Stimulated activated CD8-positive, alpha-beta memory T cell treated with anti-CD3 and anti-CD28 coated beads, Interleukin-4, amount 100 ng/mL, for 48 hours (primary cell): ENCODE results near the gene SLC39A9.

Experiments
- DNase-seq: peaks from one replicate; pipeline ENCODE4 v3.0.0-alpha.2; 2020

SLC39A9 gene

GRCh38 chr14:69505338-69506240 lies 107.1 kb downstream of the SLC39A9 start:
- no peak for DNase-seq

- DNase-seq = no peak
Observed at GRCh38 chr14:69506241-69506595, 107.7 kb downstream of the SLC39A9 start.
